Amygdala (tissue), 56 donors: ENCODE data around the gene CPAMD8.
"Not testable (repeated sequence)": the region's sequence is repeated elsewhere in the genome, so short reads cannot be mapped to it uniquely, and the experiment has no call there.

Experiments used
- DNase-seq, 56 donors: peaks; one replicate each; lab custom pipeline; 2025; lab: John Stamatoyannopoulos, UW

CPAMD8 gene

GRCh38 chr19:17043744-17044143, 17.1 kb upstream of the CPAMD8 start:
- DNase-seq = no peak

- DNase-seq = no peak
These were observed 15.4 kb upstream of the CPAMD8 start for GRCh38 chr19:17041976-17042375.

- DNase-seq = peak in 23 of 56 donors; percentile 2 to 58 (median 17)
These were observed 11.4 kb upstream of the CPAMD8 start for GRCh38 chr19:17037966-17038500.

- DNase-seq = no peak
These were observed 10.6 kb upstream of the CPAMD8 start for GRCh38 chr19:17037184-17037583.

GRCh38 chr19:17036640-17037039, 10.0 kb upstream of the CPAMD8 start:
- DNase-seq = no peak

GRCh38 chr19:17035842-17036424, 9.3 kb upstream of the CPAMD8 start:
- DNase-seq = no peak

GRCh38 chr19:17031741-17032140, 5.1 kb upstream of the CPAMD8 start:
- no peak for DNase-seq

GRCh38 chr19:17027535-17027975, 945 bp upstream of the CPAMD8 start:
- DNase-seq = no peak

- no peak for DNase-seq
These were observed 485 bp downstream of the CPAMD8 start for GRCh38 chr19:17025991-17026658.

- DNase-seq = no peak
These were observed 1.2 kb downstream of the CPAMD8 start for GRCh38 chr19:17025361-17025760.

GRCh38 chr19:17024941-17025340, 1.7 kb downstream of the CPAMD8 start:
- not testable (repeated sequence) for DNase-seq

GRCh38 chr19:17023805-17024204, 2.8 kb downstream of the CPAMD8 start:
- no peak for DNase-seq

- no peak for DNase-seq
These were observed 3.9 kb downstream of the CPAMD8 start for GRCh38 chr19:17022738-17023137.

GRCh38 chr19:17021793-17022590, 4.6 kb downstream of the CPAMD8 start:
- no peak for DNase-seq

GRCh38 chr19:17021328-17021727, 5.3 kb downstream of the CPAMD8 start:
- no peak for DNase-seq

GRCh38 chr19:17020823-17021222, 5.8 kb downstream of the CPAMD8 start:
- peak in 1 of 56 donors; percentile 19 for DNase-seq

GRCh38 chr19:17020385-17020784, 6.2 kb downstream of the CPAMD8 start:
- peak in 27 of 56 donors; percentile 1 to 71 (median 18) for DNase-seq

- not testable (repeated sequence) for DNase-seq
These were observed 12.3 kb downstream of the CPAMD8 start for GRCh38 chr19:17014212-17014861.

GRCh38 chr19:17011485-17011884, 15.1 kb downstream of the CPAMD8 start:
- DNase-seq = no peak

- no peak for DNase-seq
These were observed 20.0 kb downstream of the CPAMD8 start for GRCh38 chr19:17006579-17006978.

- DNase-seq = no peak
These were observed 21.6 kb downstream of the CPAMD8 start for GRCh38 chr19:17005000-17005399.
